K562 treated with DMSO at 1 percent for 12 hours (cell line): Measurements from ENCODE around the gene FAHD1. TPM values are rescaled to one million over a fixed set of nuclear protein-coding genes. Genes with fewer than 3 reads are reported as not detected.

Source experiments
- total RNA-seq: library from RNA; unstranded; fragments of 300-600 nt; gene quantifications from 2 replicates; pipeline ENCODE4 v1.2.3, GENCODE V29; 2022; ENCODE audit not compliant: insufficient read depth

The FAHD1 gene
- 22.3 and 24.5 TPM in 2 replicates for total RNA-seq

DNA sequence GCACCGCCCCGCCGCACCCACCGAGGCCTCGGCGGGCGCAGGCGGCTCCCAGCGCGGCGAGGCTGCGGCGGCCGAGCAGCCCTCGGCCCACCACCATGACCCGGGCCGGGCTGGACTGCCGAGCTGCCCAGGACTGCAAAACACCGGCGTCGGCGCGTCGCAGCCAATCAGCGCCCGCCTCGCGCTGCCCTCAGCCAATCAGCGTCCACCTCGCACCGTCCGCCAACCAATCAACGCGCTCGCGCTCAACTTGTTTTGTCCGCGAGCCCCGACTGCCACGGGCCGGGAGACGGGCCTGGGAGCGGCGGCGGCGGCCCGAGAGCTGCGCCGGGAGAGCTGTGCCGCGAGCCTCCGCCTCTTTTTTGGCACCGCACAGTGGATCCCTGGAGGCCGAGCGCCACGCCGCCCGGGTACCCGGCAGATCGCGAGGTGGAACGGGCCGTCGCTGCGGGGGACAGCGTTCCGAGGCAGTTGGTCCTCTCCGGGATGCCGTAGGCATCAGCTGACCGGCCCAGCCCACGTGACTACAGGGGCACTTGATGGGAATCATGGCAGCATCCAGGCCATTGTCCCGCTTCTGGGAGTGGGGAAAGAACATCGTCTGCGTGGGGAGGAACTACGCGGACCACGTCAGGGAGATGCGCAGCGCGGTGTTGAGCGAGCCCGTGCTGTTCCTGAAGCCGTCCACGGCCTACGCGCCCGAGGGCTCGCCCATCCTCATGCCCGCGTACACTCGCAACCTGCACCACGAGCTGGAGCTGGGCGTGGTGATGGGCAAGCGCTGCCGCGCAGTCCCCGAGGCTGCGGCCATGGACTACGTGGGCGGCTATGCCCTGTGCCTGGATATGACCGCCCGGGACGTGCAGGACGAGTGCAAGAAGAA lies at the start of gene FAHD1, which contains the start of gene HAGH:
Gene FAHD1 (plus strand): TSS at position 516 of the 883 bp plus-strand sequence. CDS start 33 bp downstream, at position 549.
Gene HAGH (minus strand): TSS at position 135 of the 883 bp plus-strand sequence. CDS start 38 bp downstream, at position 97.

DNA sequence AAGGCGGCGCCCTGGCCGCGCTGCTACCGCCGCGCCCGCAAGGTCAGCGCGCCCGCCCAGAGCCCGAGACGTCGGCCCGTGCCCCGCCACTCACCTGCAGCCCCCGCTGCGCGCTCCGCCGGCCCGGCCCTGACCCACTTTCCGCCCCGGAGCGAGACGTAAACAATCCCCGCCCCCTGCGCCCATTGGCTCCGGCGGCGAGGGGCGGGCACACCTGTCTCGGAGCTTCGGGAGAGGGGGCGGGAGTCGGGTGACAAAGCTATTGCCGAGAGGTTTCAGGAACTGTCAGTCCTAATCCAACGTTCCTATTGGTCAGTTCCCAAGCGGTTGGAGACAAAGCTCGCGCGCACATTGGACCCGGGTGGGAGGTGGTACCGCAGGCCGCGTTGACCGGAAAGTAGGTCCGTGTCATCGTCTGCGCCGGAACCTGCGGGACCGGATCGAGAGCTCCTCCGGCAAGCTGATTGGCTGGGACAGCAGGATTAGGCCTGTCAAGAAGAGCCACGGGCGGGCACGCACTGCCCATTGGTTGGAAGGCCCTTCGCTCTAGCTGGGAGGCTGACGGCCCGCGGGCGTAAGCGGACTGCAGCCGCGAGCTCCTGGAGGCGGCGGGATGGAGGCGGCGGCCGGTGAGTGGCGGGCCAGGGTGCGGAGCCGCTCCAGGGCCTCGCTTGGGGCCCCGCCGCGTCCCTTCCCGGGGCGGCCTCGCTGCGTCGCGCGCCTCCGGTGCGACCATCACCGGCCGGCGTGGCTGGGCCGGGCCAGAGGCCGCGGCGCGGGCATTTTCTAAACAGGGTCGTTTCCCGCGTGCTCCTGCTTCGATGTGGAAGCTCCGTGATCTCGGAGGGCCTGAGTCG lies 44.4 kb upstream of the FAHD1 start, which contains the start of the genes NUBP2 and SPSB3:
Gene NUBP2 (plus strand): TSS at position 553 of the 857 bp plus-strand sequence. CDS start 61 bp downstream, at position 614.
Gene SPSB3 (minus strand): TSS at position 164 of the 857 bp plus-strand sequence. CDS start 1,088 bp downstream, outside the sequence.

DNA sequence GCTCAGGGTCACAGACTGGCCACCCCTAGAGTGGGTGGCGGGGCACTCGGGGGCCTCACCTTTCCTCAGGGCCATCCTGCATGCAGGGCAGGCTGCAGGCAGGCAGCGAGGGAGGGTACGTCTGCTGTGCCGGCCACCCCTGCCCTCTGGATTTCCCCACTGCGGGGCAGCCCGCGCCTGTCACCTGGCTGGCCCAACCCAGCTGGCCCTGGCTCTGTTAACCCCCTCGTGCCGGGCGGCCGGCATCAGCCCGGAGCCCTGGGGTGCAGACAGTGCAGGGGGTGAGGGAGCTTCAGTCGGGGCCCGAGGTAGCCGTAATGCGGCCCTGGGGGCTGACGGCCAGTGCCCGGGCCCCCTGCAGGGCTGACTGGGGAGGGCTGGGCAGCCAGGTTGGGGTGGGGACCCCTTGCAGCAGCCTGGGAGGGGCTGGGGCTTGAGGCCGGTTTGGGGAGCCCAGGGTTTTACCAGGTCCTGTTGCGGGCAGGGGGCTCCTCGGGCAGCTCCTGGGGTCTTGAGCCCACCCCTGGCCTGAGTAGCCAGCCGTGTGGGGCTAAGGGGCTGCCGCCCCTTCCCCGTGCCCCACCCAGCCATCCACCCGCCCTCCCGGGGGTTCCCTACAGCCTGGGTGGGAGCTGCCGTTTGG lies 33.3 kb upstream of the FAHD1 start, which contains the start of gene IGFALS:
Gene IGFALS (minus strand): TSS at position 128 of the 643 bp plus-strand sequence. CDS start 53 bp downstream, at position 75.

DNA sequence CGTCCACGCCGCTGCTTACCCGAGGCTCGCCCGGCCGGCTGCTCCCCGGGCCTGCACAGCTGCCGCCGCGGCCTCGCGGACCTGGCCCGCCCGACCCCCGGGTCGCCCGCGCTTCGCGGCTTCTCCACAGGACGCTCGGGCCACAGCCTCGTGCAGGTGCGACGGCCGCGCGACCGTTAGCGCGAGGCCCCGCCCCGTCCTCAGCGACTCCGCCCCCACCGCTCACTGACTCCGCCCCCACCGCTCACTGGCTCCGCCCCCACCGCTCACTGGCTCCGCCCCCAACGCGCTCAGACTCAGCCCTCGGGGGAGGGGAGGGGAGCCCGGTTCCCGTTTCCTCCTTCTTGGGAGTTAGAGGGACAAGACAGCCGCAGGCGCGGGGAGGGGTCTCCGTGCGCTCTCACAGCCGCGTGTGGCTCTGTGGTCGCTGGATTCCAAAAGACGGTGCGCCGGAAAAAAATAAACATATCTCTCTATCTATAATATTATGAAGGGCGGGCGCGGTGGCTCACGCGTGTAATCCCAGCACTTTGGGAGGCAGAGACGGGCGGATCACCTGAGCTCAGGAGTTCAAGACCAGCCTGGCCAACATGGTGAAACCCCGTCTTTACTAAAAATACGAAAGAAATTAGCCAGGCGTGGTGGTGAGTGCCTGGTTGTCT lies 45.1 kb downstream of the FAHD1 start, which contains the start of gene MEIOB:
Gene MEIOB (minus strand): TSS at position 191 of the 662 bp plus-strand sequence. CDS start 3,989 bp downstream, outside the sequence.

Other genes with a start within 250 kb of the FAHD1 start
- 3.2 and 6.6 TPM in 2 replicates for gene IFT140, start 215.1 kb upstream of the FAHD1 start, total RNA-seq
- 3.0 and 11.4 TPM in 2 replicates for gene CRAMP1, start 214.8 kb upstream of the FAHD1 start, total RNA-seq
- gene JPT2, start 148.9 kb upstream of the FAHD1 start, total RNA-seq, result 31.3 and 62.9 TPM in 2 replicates
- gene MAPK8IP3, start 121.0 kb upstream of the FAHD1 start, total RNA-seq, result 14.0 and 50.6 TPM in 2 replicates
- 55.4 and 83.8 TPM in 2 replicates for gene NME3, start 55.7 kb upstream of the FAHD1 start, total RNA-seq
- gene EME2, start 54.4 kb upstream of the FAHD1 start, total RNA-seq, result 3.5 and 11.1 TPM in 2 replicates
- gene MRPS34, start 54.1 kb upstream of the FAHD1 start, total RNA-seq, result 170 and 217 TPM in 2 replicates
- 80.4 and 89.8 TPM in 2 replicates for gene SPSB3, start 44.6 kb upstream of the FAHD1 start, total RNA-seq
- gene NUBP2, start 44.2 kb upstream of the FAHD1 start, total RNA-seq, result 119 and 185 TPM in 2 replicates
- 0.51 TPM in 1 of 2 replicates, not detected in the other for gene IGFALS, start 33.5 kb upstream of the FAHD1 start, total RNA-seq
- 87.9 and 95.5 TPM in 2 replicates for gene HAGH, start 381 bp upstream of the FAHD1 start, total RNA-seq
- 35.2 and 61.4 TPM in 2 replicates for gene MEIOB, start 45.0 kb downstream of the FAHD1 start, total RNA-seq
- not detected in 2 replicates for gene HS3ST6, start 91.2 kb downstream of the FAHD1 start, total RNA-seq
- gene MSRB1, start 116.0 kb downstream of the FAHD1 start, total RNA-seq, result 142 and 157 TPM in 2 replicates
- gene RPL3L, start 127.5 kb downstream of the FAHD1 start, total RNA-seq, result not detected in 2 replicates
- 209 and 233 TPM in 2 replicates for gene NDUFB10, start 132.3 kb downstream of the FAHD1 start, total RNA-seq
- gene RPS2, start 137.6 kb downstream of the FAHD1 start, total RNA-seq, result 6,317 and 9,099 TPM in 2 replicates
- gene RNF151, start 139.7 kb downstream of the FAHD1 start, total RNA-seq, result 1.3 TPM in 1 of 2 replicates, not detected in the other
- gene TBL3, start 144.8 kb downstream of the FAHD1 start, total RNA-seq, result 37.2 and 53.2 TPM in 2 replicates
- gene NOXO1, start 154.3 kb downstream of the FAHD1 start, total RNA-seq, result 0.89 TPM in 1 of 2 replicates, not detected in the other
- 46.5 and 60.5 TPM in 2 replicates for gene GFER, start 157.0 kb downstream of the FAHD1 start, total RNA-seq
- 24.1 and 36.4 TPM in 2 replicates for gene SYNGR3, start 162.8 kb downstream of the FAHD1 start, total RNA-seq
- 71.6 and 98.5 TPM in 2 replicates for gene ZNF598, start 182.6 kb downstream of the FAHD1 start, total RNA-seq
- gene NPW, start 192.6 kb downstream of the FAHD1 start, total RNA-seq, result 1.8 and 4.4 TPM in 2 replicates
- 16.0 and 31.4 TPM in 2 replicates for gene NHERF2, start 199.7 kb downstream of the FAHD1 start, total RNA-seq
- 17.7 and 38.6 TPM in 2 replicates for gene NTHL1, start 220.6 kb downstream of the FAHD1 start, total RNA-seq
- 37.3 and 67.9 TPM in 2 replicates for gene TSC2, start 220.8 kb downstream of the FAHD1 start, total RNA-seq